ENCODE results near the gene L3MBTL4.

DNA sequence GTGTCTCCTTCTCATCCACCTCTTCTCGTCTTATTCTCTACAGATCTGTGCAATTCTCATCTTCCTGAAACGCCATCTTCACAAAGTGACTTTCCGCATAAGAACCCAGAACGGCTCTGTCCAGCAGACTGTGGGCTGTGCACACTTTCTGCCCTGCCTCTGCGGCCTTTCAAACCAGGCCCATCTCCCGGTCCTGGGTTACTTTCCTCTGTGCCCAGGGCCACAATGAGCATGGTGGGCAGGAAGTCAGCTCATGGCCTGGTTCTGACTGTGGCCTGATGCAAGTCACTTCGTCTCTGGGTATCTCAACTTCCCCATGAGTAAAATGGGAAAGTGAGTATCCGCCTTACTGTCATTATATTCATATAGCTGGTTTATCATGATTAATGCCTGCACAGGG, 447.7 kb downstream of the L3MBTL4 start:
- TF ChIP-seq, protein P1, sequence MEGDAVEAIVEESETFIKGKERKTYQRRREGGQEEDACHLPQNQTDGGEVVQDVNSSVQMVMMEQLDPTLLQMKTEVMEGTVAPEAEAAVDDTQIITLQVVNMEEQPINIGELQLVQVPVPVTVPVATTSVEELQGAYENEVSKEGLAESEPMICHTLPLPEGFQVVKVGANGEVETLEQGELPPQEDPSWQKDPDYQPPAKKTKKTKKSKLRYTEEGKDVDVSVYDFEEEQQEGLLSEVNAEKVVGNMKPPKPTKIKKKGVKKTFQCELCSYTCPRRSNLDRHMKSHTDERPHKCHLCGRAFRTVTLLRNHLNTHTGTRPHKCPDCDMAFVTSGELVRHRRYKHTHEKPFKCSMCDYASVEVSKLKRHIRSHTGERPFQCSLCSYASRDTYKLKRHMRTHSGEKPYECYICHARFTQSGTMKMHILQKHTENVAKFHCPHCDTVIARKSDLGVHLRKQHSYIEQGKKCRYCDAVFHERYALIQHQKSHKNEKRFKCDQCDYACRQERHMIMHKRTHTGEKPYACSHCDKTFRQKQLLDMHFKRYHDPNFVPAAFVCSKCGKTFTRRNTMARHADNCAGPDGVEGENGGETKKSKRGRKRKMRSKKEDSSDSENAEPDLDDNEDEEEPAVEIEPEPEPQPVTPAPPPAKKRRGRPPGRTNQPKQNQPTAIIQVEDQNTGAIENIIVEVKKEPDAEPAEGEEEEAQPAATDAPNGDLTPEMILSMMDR (IDR thresholded peaks at IDR 0.05) = no peak
- TF ChIP-seq POLR2AphosphoS5 (IDR thresholded peaks at IDR 0.05) = no peak

Measured in sigmoid colon (tissue), 4 donors.